ENCODE results near the gene CRACR2A.

The CRACR2A gene

GRCh38 chr12:3727354-3727753 lies 25.6 kb downstream of the CRACR2A start:
- no peak for DNase-seq (ENCODE audit: low read depth in 2 of 3, low spot score in 2 of 3)

GRCh38 chr12:3726456-3726855 lies 26.5 kb downstream of the CRACR2A start:
- no peak for DNase-seq (ENCODE audit: low read depth in 2 of 3, low spot score in 2 of 3)

- no peak for DNase-seq (ENCODE audit: low read depth in 2 of 3, low spot score in 2 of 3)
Observed at GRCh38 chr12:3725388-3726115, 27.4 kb downstream of the CRACR2A start.

- DNase-seq (ENCODE audit: low read depth in 2 of 3, low spot score in 2 of 3) = no peak
Observed at GRCh38 chr12:3723916-3724805, 28.7 kb downstream of the CRACR2A start.

GRCh38 chr12:3722368-3722767 lies 30.5 kb downstream of the CRACR2A start:
- no peak for DNase-seq (ENCODE audit: low read depth in 2 of 3, low spot score in 2 of 3)

- no peak for DNase-seq (ENCODE audit: low read depth in 2 of 3, low spot score in 2 of 3)
Observed at GRCh38 chr12:3720772-3721171, 32.1 kb downstream of the CRACR2A start.

GRCh38 chr12:3718100-3718499 lies 34.8 kb downstream of the CRACR2A start:
- no peak for DNase-seq (ENCODE audit: low read depth in 2 of 3, low spot score in 2 of 3)

- DNase-seq (ENCODE audit: low read depth in 2 of 3, low spot score in 2 of 3) = no peak
Observed at GRCh38 chr12:3717283-3717898, 35.5 kb downstream of the CRACR2A start.

GRCh38 chr12:3715999-3716398 lies 36.9 kb downstream of the CRACR2A start:
- DNase-seq (ENCODE audit: low read depth in 2 of 3, low spot score in 2 of 3) = no peak

- DNase-seq (ENCODE audit: low read depth in 2 of 3, low spot score in 2 of 3) = no peak
Observed at GRCh38 chr12:3713947-3714346, 39.0 kb downstream of the CRACR2A start.

- no peak for DNase-seq (ENCODE audit: low read depth in 2 of 3, low spot score in 2 of 3)
Observed at GRCh38 chr12:3713483-3713882, 39.4 kb downstream of the CRACR2A start.

GRCh38 chr12:3712209-3712992 lies 40.5 kb downstream of the CRACR2A start:
- DNase-seq (ENCODE audit: low read depth in 2 of 3, low spot score in 2 of 3) = no peak

GRCh38 chr12:3705354-3705675 lies 47.6 kb downstream of the CRACR2A start:
- DNase-seq (ENCODE audit: low read depth in 2 of 3, low spot score in 2 of 3) = no peak

- no peak for DNase-seq (ENCODE audit: low read depth in 2 of 3, low spot score in 2 of 3)
Observed at GRCh38 chr12:3704512-3705353, 48.2 kb downstream of the CRACR2A start.

- DNase-seq (ENCODE audit: low read depth in 2 of 3, low spot score in 2 of 3) = no peak
Observed at GRCh38 chr12:3700861-3701260, 52.0 kb downstream of the CRACR2A start.

- DNase-seq (ENCODE audit: low read depth in 2 of 3, low spot score in 2 of 3) = no peak
Observed at GRCh38 chr12:3698218-3698974, 54.5 kb downstream of the CRACR2A start.

GRCh38 chr12:3697311-3697870 lies 55.5 kb downstream of the CRACR2A start:
- no peak for DNase-seq (ENCODE audit: low read depth in 2 of 3, low spot score in 2 of 3)

- no peak for DNase-seq (ENCODE audit: low read depth in 2 of 3, low spot score in 2 of 3)
Observed at GRCh38 chr12:3694673-3695072, 58.2 kb downstream of the CRACR2A start.

- DNase-seq (ENCODE audit: low read depth in 2 of 3, low spot score in 2 of 3) = no peak
Observed at GRCh38 chr12:3692616-3693365, 60.1 kb downstream of the CRACR2A start.

Measured in activated CD8-positive, alpha-beta memory T cell treated with anti-CD3 and anti-CD28 coated beads for 48 hours (primary cell).